ENCODE results near the gene MRPS5.

Gene MRPS5

DNA sequence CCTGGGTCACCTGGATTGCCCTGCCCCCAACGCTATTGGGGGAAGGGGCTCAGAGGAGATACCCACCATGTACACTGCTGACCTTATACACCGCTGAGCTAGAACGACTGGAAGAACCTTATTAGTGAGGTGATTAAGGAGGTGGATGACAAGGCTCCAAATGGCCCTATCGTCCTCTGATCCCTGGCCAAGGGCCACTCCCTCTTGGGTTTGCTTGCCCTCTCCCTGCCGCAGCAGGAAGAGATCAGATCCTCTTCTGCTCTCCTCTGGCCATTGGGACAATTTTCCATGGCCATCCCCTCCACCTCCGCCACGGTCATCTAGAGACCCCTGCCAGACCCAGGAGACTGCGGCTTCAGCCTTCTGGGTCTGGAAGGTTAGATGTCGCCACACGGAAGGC lies 36.8 kb upstream of the MRPS5 start:
- peak overlapping the region; percentile 44; the same call in 1 of the 2 replicates for H3K27ac ChIP-seq
- TF ChIP-seq, protein P1, sequence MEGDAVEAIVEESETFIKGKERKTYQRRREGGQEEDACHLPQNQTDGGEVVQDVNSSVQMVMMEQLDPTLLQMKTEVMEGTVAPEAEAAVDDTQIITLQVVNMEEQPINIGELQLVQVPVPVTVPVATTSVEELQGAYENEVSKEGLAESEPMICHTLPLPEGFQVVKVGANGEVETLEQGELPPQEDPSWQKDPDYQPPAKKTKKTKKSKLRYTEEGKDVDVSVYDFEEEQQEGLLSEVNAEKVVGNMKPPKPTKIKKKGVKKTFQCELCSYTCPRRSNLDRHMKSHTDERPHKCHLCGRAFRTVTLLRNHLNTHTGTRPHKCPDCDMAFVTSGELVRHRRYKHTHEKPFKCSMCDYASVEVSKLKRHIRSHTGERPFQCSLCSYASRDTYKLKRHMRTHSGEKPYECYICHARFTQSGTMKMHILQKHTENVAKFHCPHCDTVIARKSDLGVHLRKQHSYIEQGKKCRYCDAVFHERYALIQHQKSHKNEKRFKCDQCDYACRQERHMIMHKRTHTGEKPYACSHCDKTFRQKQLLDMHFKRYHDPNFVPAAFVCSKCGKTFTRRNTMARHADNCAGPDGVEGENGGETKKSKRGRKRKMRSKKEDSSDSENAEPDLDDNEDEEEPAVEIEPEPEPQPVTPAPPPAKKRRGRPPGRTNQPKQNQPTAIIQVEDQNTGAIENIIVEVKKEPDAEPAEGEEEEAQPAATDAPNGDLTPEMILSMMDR (conservative IDR thresholded peaks at IDR 0.05) = no peak
- no peak for TF ChIP-seq ZFX (IDR thresholded peaks at IDR 0.05)

GRCh38 chr2:95149397-95149984 lies 27.9 kb upstream of the MRPS5 start:
- no peak for TF ChIP-seq ZFX (IDR thresholded peaks at IDR 0.05)
- TF ChIP-seq, protein P1 (conservative IDR thresholded peaks at IDR 0.05) = no peak
- no peak overlapping the region for H3K27ac ChIP-seq

DNA sequence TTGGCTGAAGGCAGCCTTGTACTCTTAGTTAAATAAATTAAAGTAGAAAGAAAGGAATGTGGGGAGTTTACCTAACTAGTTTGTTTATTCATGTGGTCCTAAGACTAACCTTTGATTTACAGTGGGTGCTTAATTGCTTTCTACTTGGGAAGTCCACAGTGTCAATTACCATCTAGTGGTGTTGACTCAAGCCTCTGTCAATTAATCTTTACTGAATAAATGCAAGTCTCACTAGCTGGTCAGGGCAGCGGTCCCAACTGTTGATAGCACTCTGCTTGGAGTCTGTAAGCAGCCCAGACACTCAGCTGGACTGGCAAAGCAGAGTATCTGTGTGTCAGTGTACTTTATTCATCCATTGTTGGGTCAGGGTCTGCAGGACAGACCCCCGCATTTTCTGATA lies 22.2 kb upstream of the MRPS5 start:
- H3K27ac ChIP-seq = no peak overlapping the region
- no peak for TF ChIP-seq ZFX (IDR thresholded peaks at IDR 0.05)
- TF ChIP-seq, protein P1 (conservative IDR thresholded peaks at IDR 0.05) = no peak

DNA sequence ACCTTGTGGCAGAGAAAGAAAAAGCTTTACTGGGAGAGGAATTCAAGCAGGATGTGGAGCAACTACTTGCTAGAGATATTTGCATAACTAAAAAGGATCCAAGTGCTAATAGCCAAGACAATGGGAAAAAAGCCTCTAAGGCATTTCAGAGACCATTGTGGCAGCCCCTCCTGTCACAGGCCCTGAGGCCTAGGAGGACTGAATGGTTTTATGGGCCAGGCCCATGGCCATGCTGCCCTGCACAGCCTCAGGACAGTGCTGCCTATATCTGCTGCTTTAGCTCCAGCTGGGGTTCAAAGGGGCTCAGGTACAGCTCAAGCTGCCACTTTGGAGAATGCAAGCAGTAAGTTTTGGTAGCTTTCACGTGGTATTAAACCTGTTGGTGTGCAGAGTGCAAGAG lies 17.1 kb upstream of the MRPS5 start:
- TF ChIP-seq ZFX (IDR thresholded peaks at IDR 0.05) = no peak
- TF ChIP-seq, protein P1 (conservative IDR thresholded peaks at IDR 0.05) = no peak

GRCh38 chr2:95122197-95122551 lies 566 bp upstream of the MRPS5 start:
- peak overlapping the region; percentile 99 for H3K27ac ChIP-seq
- no peak for TF ChIP-seq ZFX (IDR thresholded peaks at IDR 0.05)
- TF ChIP-seq, protein P1 (conservative IDR thresholded peaks at IDR 0.05) = no peak

More for the DNA sequence above, 17.1 kb upstream of the MRPS5 start:
- no peak overlapping the region for H3K27ac ChIP-seq

GRCh38 chr2:95121093-95121406 lies 558 bp downstream of the MRPS5 start:
- H3K27ac ChIP-seq = peak overlapping the region; percentile 99

DNA sequence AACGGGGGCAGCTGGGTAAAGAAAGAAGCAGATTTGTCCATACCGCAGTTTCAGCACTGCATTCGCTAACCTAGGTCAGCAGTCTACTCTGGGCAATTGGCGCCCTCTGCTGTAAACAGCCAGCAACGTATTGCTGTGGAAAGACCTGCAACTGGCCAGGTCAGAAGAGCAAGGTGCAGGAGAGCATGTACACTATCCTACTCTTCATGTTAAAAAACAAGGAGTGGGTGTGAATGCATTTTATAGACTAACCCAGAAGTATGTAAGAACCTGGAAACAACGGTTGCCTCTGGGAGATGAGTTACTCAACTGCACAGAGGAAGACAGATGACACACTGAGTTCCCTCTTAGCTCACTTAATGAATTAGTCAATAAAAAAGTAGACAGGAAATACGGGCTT lies 6.2 kb downstream of the MRPS5 start:
- TF ChIP-seq, protein P1 (conservative IDR thresholded peaks at IDR 0.05) = peak; percentile 87
- no peak for TF ChIP-seq ZFX (IDR thresholded peaks at IDR 0.05)
- no peak overlapping the region for H3K27ac ChIP-seq

More at GRCh38 chr2:95121093-95121406, 558 bp downstream of the MRPS5 start:
- TF ChIP-seq ZFX (IDR thresholded peaks at IDR 0.05) = no peak

DNA sequence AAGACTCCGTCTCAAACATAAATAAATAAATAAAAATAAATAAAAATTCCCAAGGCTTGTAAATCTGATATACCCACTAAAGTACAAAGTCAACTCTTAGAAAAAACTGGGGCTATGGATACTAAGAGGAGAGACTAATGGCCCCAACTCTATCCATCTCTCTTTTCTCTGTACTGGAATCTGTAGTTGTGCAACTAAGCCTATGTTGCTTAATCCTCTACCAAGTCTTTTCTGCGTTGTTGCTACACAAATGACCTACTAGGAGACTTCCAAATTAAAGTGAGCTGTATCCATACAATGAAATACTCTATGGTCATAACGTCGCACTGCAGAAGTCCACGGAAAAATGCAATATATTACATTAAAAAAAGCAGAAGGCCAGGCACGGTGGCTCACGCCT lies 8.1 kb downstream of the MRPS5 start:
- no peak overlapping the region for H3K27ac ChIP-seq
- TF ChIP-seq, protein P1 (conservative IDR thresholded peaks at IDR 0.05) = no peak
- TF ChIP-seq ZFX (IDR thresholded peaks at IDR 0.05) = no peak

Measured in C4-2B (cell line).